Vagina (tissue), 2 donors: ENCODE results near the gene CD160.

Experiments used
- POLR2A ChIP-seq, 2 donors: fragments of 450-650 bp; IDR thresholded peaks; one replicate each; pipeline ENCODE4 v1.6.1; 2017; ENCODE audit warnings: antibody characterized with exemption in 2 of 2, mild to moderate bottlenecking in 2 of 2, moderate library complexity in 2 of 2
- POLR2AphosphoS5 ChIP-seq, 2 donors: sonication (generic); formaldehyde crosslinking; IDR thresholded peaks; one replicate each; pipeline ENCODE4 v1.9.0; 2017; ENCODE audit warnings: antibody characterized with exemption in 2 of 2, mild to moderate bottlenecking in 2 of 2, low read depth in 1 of 2; ENCODE audit not compliant: insufficient read depth in 1 of 2
- TF ChIP-seq, protein P1 (sequence below), 3 experiments: fragments of 450-650 bp in 2 of 3; fragments of 200-600 bp in 1 of 3; sonication (generic) in 1 of 3; IDR thresholded peaks; one replicate each; pipeline ENCODE4 v1.5.1; 2017 to 2019; ENCODE audit warnings: antibody characterized with exemption in 3 of 3, mild to moderate bottlenecking in 2 of 3, moderate library complexity in 2 of 3

DNA sequence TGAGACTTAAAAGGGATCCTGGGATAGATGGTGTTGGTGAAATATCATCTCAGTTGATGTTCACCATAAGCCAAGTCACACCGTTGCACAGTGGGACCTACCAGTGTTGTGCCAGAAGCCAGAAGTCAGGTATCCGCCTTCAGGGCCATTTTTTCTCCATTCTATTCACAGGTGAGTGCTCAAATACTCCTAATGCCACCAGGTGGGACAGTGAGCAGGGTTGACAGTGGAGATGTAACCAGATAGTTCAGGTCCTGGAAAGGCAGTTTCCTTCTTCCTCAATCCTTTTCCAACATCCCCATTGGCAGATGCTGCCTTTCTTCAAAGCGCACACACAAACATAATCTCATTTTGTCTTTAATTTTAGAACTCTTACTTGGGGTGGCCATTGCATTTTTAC lies 11.6 kb downstream of the CD160 start:
- TF ChIP-seq POLR2A (IDR thresholded peaks at IDR 0.05) (no peak), POLR2AphosphoS5 (IDR thresholded peaks at IDR 0.05; ENCODE audit: insufficient read depth in 1 of 2, low read depth in 1 of 2) (no peak)
- TF ChIP-seq, protein P1, sequence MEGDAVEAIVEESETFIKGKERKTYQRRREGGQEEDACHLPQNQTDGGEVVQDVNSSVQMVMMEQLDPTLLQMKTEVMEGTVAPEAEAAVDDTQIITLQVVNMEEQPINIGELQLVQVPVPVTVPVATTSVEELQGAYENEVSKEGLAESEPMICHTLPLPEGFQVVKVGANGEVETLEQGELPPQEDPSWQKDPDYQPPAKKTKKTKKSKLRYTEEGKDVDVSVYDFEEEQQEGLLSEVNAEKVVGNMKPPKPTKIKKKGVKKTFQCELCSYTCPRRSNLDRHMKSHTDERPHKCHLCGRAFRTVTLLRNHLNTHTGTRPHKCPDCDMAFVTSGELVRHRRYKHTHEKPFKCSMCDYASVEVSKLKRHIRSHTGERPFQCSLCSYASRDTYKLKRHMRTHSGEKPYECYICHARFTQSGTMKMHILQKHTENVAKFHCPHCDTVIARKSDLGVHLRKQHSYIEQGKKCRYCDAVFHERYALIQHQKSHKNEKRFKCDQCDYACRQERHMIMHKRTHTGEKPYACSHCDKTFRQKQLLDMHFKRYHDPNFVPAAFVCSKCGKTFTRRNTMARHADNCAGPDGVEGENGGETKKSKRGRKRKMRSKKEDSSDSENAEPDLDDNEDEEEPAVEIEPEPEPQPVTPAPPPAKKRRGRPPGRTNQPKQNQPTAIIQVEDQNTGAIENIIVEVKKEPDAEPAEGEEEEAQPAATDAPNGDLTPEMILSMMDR (IDR thresholded peaks at IDR 0.05): no peak
